MG63 (cell line): ENCODE data around the gene MTERF2. TPM values are rescaled to one million over a fixed set of nuclear protein-coding genes. Genes with fewer than 3 reads are reported as not detected.
A peak's percentile ranks its signal among the peaks of the same experiment; 100 is the strongest.
"Not testable (repeated sequence)": the region's sequence is repeated elsewhere in the genome, so short reads cannot be mapped to it uniquely, and the experiment has no call there.

ENCODE experiments used
- DNase-seq: peaks from one replicate; pipeline ENCODE4 v3.0.0-alpha.2; 2020
- H3K27me3 ChIP-seq: fragments of 250-450 bp; sonication (Bioruptor Pico); 2 replicates; pipeline ENCODE4 v1.5.1; 2020; ENCODE audit warnings: mild to moderate bottlenecking, moderate library complexity
- H3K36me3 ChIP-seq: fragments of 250-450 bp; sonication (Bioruptor Pico); 2 replicates; pipeline ENCODE4 v1.5.1; 2020; ENCODE audit warnings: mild to moderate bottlenecking, moderate library complexity
- H3K4me3 ChIP-seq: fragments of 250-450 bp; sonication (Bioruptor Pico); 2 replicates; pipeline ENCODE4 v1.5.1; 2020; ENCODE audit warnings: mild to moderate bottlenecking, moderate library complexity
- H3K9me3 ChIP-seq: fragments of 250-450 bp; sonication (Bioruptor Pico); 2 replicates; pipeline ENCODE4 v1.5.1; 2020; ENCODE audit warnings: mild to moderate bottlenecking, moderate library complexity
- total RNA-seq: library from RNA; depleted of rRNA; stranded (reverse); fragments of >200 nt; shearing (Covaris generic); gene quantifications from 2 replicates; pipeline ENCODE4 v1.2.3, GENCODE V29; 2014; ENCODE audit warnings: low replicate concordance; rRNA removed

MTERF2 gene, protein sequence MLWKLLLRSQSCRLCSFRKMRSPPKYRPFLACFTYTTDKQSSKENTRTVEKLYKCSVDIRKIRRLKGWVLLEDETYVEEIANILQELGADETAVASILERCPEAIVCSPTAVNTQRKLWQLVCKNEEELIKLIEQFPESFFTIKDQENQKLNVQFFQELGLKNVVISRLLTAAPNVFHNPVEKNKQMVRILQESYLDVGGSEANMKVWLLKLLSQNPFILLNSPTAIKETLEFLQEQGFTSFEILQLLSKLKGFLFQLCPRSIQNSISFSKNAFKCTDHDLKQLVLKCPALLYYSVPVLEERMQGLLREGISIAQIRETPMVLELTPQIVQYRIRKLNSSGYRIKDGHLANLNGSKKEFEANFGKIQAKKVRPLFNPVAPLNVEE
- total RNA-seq: 4.3 and 5.0 TPM in 2 replicates

DNA sequence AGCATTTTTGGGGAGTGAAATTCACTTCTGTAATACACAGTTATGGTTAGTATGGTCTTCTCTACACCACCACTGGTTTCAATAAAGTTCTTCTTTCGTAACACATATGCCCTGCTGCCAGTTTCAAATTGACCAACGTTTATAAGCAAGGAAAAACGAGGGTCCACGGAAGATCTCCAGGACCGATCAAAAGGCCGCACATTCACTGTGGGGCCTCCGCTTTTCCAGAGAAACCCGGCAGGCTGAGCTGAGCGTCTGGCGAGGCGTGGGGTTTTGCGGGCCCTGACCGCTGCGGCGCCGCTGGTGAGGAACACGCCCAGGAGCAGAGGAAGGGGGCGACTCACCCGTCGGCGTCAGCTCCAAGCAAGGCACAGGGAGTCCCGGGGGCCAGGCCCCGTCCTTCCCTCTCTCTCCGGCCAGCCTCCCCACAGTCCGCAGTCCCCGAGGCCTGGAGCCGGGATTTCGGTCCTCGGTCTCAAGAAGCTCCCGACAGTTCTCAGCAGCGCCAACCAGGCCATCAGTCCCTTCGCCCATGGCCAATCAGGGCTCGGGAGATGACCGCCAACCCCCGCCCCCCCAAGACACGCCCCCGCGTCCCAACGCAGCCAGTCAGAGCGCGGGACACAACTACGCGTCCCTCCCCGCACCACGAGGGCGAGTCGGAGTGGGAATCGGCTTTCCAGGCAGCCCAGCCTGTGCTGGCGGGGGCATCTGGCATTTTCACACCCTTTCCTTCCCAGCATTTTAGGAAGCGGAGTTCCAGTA lies at the start of gene MTERF2:
Gene MTERF2, minus strand, starts transcription at position 522 of the 765 bp plus-strand sequence. CDS start 8,432 bp downstream, outside the sequence.
- DNase-seq: peak; percentile 91
- Histone ChIP-seq H3K27me3 (no peaks in the 10 kb centered on the region), H3K4me3 (peak within 1 kb of the TSS; percentile 68), H3K36me3 (peaks cover 6% of the 10 kb centered on the region), H3K9me3 (no peaks in the 10 kb centered on the region)

- no peak for DNase-seq
- Histone ChIP-seq H3K4me3 (no peak overlapping the region), H3K9me3 (no peaks in the 10 kb centered on the region), H3K27me3 (no peaks in the 10 kb centered on the region), H3K36me3 (no peaks in the 10 kb centered on the region)
Measured at GRCh38 chr12:107035733-107036132, 48.8 kb upstream of the MTERF2 start.

DNA sequence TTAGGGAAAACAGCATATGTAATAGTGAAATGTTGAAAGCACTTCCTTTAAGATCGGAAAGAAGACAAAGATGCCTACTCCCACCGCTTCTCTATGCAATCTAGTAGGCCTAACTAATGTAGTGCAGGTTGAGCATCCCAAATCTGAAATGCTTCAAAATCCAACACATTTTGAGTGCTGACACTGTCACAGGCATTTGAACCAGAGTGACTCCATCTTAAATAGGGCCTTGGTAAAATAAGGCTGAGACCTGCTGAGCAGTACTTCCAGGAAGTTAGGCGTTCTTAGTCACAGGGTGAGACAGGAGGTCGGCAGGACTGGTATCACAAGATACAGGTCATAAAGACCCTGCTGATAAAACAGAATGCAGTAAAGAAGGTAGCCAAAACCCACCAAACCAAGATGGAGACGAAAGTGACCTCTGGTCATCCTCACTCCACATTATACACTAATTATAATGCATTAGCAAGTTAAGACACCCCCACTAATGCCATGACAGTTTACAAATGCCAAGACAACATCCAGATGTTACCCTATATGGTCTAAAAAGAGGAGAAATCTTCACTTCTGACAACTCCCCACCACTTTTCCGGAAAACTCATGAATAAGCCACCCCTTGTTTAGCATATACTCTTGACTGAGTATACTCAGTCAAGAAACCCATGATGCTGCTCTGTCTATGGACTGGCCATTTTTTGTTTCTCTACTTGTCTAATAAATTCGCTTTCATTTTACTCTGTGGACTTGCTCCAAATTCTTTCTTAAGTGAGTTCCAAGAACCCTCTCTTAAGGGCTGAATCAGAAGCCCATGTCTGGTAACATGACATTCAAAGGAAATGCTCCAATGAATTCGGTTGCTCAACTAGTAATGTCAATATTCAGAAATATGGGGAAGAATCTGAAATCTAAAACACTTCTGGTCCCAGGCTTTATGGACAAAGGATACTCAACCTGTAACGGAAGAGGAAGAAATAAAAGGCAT lies 47.1 kb upstream of the MTERF2 start:
- Histone ChIP-seq H3K27me3 (no peaks in the 10 kb centered on the region), H3K36me3 (no peaks in the 10 kb centered on the region), H3K4me3 (no peak overlapping the region), H3K9me3 (no peaks in the 10 kb centered on the region)
- DNase-seq: no peak

DNA sequence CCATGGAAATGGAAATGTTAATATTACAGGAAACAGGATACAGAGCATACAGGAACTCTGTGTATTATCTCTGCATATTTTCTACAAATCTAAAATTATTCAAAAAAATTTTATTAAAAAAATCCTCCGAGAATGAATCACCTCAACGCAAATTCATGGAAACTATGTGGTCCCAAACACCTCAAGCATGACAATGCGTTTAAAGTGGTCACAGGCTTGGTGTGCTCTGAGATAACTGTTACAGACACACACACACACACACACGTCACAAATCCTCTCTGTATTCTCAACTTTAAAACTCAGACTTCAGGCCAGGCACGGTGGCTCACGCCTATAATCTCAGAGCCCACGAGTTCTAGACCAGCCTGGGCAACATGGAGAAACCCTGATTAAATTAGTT lies 45.3 kb upstream of the MTERF2 start:
- no peaks in the 10 kb centered on the region for H3K27me3 ChIP-seq
- DNase-seq: no peak
- no peak overlapping the region for H3K4me3 ChIP-seq
- H3K9me3 ChIP-seq: no peaks in the 10 kb centered on the region
- H3K36me3 ChIP-seq: no peaks in the 10 kb centered on the region

- DNase-seq: no peak
- Histone ChIP-seq H3K4me3 (no peak overlapping the region), H3K9me3 (no peaks in the 10 kb centered on the region), H3K36me3 (no peaks in the 10 kb centered on the region), H3K27me3 (no peaks in the 10 kb centered on the region)
Measured at GRCh38 chr12:107031061-107031460, 44.1 kb upstream of the MTERF2 start.

DNA sequence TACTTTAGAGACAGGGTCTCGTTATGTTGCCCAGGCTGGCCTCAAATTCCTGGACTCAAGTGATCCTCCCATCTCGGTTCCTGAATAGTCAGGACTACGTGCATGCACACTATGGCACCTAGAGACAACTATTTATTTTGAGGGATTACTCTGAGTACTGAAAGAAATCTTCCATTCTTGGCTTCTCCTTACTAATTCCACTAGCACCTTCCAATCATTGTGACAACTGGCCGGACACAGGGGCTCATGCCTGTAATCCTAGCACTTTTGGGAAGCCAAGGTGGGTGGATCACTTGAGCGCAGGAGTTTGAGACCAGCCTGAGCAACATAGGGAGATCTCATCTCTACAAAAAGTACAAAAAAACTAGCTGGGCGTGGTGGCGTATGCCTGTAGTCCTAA lies 42.1 kb upstream of the MTERF2 start:
- Histone ChIP-seq H3K4me3 (no peak overlapping the region), H3K27me3 (no peaks in the 10 kb centered on the region), H3K36me3 (no peaks in the 10 kb centered on the region), H3K9me3 (no peaks in the 10 kb centered on the region)
- no peak for DNase-seq

DNA sequence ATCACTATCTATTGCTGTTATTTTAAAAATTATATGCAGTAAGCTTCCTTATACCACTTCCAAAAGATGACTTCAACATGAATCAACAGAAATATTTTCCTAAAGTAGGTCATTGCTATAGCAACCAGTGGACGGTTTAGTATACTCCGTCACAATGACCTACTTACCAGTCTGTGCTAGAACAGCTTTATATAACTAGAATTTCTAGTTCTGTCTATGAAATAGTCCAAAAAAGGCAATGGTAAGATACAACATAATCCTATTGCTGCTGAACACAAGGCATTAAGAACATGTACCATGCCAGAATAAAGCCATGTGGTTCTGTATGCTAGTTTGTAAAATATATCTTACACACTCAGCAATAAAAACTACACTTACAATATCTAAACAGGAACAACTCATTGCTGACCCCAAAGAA lies 40.7 kb upstream of the MTERF2 start:
- DNase-seq: peak; percentile 7
- Histone ChIP-seq H3K27me3 (no peaks in the 10 kb centered on the region), H3K36me3 (no peaks in the 10 kb centered on the region), H3K9me3 (no peaks in the 10 kb centered on the region), H3K4me3 (no peak overlapping the region)

DNA sequence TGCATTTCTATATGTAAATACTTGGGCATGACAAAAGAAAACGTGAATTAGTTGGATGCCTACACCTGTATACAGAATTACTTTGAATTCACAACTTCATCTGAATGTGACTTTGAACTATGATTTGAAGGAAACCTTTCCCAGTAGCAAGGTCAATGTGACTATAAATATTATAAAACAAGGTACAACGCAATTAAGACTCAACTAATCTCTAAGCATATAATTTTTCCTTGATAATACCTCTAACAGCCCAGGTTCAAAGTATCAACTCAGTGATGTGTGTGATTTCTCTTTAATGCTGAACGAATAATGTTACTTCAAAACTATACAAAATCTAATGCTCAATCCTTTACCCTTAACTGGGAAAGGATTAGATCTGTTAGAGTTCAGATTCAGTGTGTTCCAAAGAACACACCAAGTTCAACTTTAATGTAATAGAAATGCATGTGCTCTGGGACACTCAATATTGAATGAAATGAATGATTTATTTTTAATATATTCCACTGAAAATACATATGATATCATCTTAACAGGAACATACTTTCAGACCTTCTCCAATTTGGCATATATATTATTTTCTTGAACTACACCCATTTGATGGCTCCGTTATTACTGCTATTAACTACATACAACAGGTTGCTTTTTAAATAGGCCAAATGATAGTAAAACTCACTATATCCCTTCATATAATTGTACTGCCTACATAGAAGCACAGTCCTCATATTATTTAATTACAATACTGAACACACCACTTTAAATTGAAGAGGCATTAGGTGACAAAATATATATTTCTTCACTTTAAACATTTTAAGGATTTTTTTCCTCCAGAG lies 40.1 kb upstream of the MTERF2 start:
- Histone ChIP-seq H3K36me3 (no peaks in the 10 kb centered on the region), H3K27me3 (no peaks in the 10 kb centered on the region), H3K9me3 (no peaks in the 10 kb centered on the region), H3K4me3 (no peak overlapping the region)
- no peak for DNase-seq

GRCh38 chr12:107026356-107026755 lies 39.4 kb upstream of the MTERF2 start:
- not testable (repeated sequence) for H3K27me3 ChIP-seq, H3K9me3 ChIP-seq, H3K4me3 ChIP-seq, DNase-seq, H3K36me3 ChIP-seq

DNA sequence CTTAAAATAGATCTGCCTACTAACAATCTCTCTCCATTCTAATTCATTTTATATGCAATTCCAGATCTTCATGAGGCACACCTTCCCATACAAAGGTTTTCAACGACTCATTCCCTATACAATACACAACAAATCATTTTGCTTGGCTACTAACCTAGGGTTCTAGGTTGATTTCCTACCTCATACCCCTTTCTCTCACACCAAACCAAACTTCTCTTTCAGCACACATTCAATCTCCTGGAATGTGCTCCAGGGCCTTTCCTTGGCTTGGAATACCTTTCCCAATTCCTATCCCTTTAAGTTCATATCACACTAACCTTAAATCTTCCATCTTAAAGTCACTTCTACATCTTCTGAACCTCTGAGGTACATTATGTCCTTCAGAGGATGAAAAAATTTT lies 38.7 kb upstream of the MTERF2 start:
- no peak overlapping the region for H3K4me3 ChIP-seq
- no peaks in the 10 kb centered on the region for H3K9me3 ChIP-seq
- H3K27me3 ChIP-seq: no peaks in the 10 kb centered on the region
- H3K36me3 ChIP-seq: no peaks in the 10 kb centered on the region
- no peak for DNase-seq

GRCh38 chr12:107019546-107019945 lies 32.6 kb upstream of the MTERF2 start:
- no peak for DNase-seq
- H3K36me3 ChIP-seq: peaks cover 3% of the 10 kb centered on the region; the same call in 1 of the 2 replicates
- H3K27me3 ChIP-seq: no peaks in the 10 kb centered on the region

GRCh38 chr12:107017042-107017441 lies 30.1 kb upstream of the MTERF2 start:
- H3K9me3 ChIP-seq: no peaks in the 10 kb centered on the region
- peaks cover 3% of the 10 kb centered on the region; the same call in 1 of the 2 replicates for H3K36me3 ChIP-seq
- no peak for DNase-seq
- H3K27me3 ChIP-seq: no peaks in the 10 kb centered on the region
- H3K4me3 ChIP-seq: no peak overlapping the region

More at GRCh38 chr12:107019546-107019945, 32.6 kb upstream of the MTERF2 start:
- Histone ChIP-seq H3K9me3 (no peaks in the 10 kb centered on the region), H3K4me3 (no peak overlapping the region)

DNA sequence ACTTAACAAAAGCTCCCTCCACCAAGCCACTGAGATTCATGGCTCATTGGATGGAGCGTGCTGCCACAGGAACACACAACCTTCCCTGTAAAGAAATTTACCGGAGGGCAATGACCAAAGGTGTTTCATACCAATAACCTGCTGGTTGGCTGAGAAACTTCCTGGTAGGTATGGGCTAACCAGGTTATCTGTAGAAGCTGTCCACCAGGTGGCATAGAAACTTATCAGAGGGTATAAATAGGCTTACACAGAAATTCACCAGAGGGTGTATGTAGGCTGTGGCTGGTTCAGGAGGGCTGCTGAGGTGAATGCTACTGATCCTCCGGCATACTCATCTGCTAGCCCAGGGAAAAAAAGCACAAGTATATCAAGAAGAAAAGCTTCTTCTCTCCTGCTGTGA lies 27.1 kb upstream of the MTERF2 start:
- Histone ChIP-seq H3K36me3 (peaks cover 3% of the 10 kb centered on the region; the same call in 1 of the 2 replicates), H3K9me3 (no peaks in the 10 kb centered on the region), H3K27me3 (no peaks in the 10 kb centered on the region), H3K4me3 (no peak overlapping the region)
- DNase-seq: no peak

DNA sequence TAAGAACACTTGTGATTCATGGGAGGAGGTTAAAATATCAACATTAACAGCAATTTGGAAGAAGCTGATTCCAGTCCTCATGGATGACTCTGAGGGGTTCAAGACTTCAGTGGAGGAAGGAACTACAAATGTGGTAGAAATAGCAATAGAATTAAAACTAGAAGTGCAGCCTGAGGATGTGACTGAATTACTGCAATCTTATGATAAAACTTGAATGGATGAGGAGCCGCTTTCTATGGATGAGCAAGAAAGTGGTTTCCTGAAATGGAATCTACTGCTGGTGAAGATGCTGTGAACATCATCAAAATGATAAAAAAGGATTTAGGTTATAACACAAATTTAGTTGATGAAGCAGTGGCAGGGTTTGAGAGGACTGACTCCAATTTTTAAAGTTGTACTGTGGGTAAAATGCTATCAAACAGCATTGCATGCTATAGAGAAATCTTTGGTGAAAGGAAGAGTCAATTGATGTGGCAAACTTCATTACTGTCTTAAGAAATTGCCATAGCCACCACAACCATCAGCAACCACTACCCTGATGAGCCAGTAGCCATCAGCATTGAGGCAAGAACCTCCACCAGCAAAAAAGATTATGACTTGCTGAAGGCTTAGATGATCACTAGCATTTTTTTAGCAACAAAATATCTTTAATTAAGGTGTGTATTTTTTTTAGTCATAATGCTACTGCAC lies 25.9 kb upstream of the MTERF2 start:
- H3K27me3 ChIP-seq: no peaks in the 10 kb centered on the region
- H3K9me3 ChIP-seq: no peaks in the 10 kb centered on the region
- peaks cover under 1% of the 10 kb centered on the region; the same call in 1 of the 2 replicates for H3K36me3 ChIP-seq
- H3K4me3 ChIP-seq: no peak overlapping the region
- DNase-seq: no peak

- no peaks in the 10 kb centered on the region for H3K27me3 ChIP-seq
- H3K36me3 ChIP-seq: no peaks in the 10 kb centered on the region
- no peak overlapping the region for H3K4me3 ChIP-seq
- no peaks in the 10 kb centered on the region for H3K9me3 ChIP-seq
- DNase-seq: no peak
Measured at GRCh38 chr12:107011519-107011918, 24.6 kb upstream of the MTERF2 start.
